H1 (cell line): ENCODE results near the gene MITF. TPM values are rescaled to one million over a fixed set of nuclear protein-coding genes. Genes with fewer than 3 reads are reported as not detected.

Experiments used
- polyA plus RNA-seq, 7 experiments: library from polyadenylated mRNA; depleted of rRNA in 3 of 7; stranded (reverse) in 5 of 7; unstranded in 2 of 7; fragments of >200 nt in 5 of 7; fragments of 200-250 nt in 2 of 7; gene quantifications; 1 replicate in 5 of 7; 2 replicates in 1 of 7; 4 replicates in 1 of 7; pipeline versions ENCODE4 v1.2.1 to v1.2.3, GENCODE V29; 2011 to 2013; ENCODE audit warnings: missing spikeins in 2 of 7, mixed read lengths in 2 of 7
- total RNA-seq: library from RNA; stranded (reverse); fragmentation: NEBNext Ultra II Directional; extraction: Animal tissue kit (Norgen Biotek cat#: 25700); gene quantifications from 2 replicates; pipeline ENCODE4 v1.2.1, GENCODE V29; 2021
- TF ChIP-seq, protein P1 (sequence below): fragments of 300-600 bp; sonication (generic); IDR thresholded peaks from 2 replicates; pipeline ENCODE4 v1.7.1; 2012; ENCODE audit warnings: low read length, moderate library complexity, mild to moderate bottlenecking, inconsistent platforms; ENCODE audit not compliant: insufficient replicate concordance

MITF gene
- total and polyA plus RNA-seq, 2 of the 8 experiments (the other 6 are each of a cell fraction or from before 2014, with no cell fraction given) = 0.53 to 1.4 TPM

DNA sequence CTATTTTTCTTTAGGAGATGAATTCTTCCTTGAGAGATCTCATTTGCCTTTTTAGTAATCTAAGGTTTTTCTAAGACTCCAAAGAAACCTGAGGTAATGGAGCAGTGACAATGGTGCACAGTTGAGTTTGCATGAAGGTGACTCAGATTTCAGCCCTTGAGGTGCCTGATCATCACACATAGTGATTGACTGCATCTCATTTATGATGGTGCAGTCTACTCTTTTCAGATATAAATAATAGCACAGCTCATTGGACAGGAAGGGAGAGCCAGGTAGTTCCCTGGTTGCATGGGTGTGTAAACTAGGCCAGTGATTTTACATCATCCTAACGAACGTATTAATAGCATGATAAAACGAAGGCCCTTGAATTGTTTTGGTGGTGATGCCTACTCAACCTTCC, 174.2 kb downstream of the MITF start (continued):
- TF ChIP-seq, protein P1, sequence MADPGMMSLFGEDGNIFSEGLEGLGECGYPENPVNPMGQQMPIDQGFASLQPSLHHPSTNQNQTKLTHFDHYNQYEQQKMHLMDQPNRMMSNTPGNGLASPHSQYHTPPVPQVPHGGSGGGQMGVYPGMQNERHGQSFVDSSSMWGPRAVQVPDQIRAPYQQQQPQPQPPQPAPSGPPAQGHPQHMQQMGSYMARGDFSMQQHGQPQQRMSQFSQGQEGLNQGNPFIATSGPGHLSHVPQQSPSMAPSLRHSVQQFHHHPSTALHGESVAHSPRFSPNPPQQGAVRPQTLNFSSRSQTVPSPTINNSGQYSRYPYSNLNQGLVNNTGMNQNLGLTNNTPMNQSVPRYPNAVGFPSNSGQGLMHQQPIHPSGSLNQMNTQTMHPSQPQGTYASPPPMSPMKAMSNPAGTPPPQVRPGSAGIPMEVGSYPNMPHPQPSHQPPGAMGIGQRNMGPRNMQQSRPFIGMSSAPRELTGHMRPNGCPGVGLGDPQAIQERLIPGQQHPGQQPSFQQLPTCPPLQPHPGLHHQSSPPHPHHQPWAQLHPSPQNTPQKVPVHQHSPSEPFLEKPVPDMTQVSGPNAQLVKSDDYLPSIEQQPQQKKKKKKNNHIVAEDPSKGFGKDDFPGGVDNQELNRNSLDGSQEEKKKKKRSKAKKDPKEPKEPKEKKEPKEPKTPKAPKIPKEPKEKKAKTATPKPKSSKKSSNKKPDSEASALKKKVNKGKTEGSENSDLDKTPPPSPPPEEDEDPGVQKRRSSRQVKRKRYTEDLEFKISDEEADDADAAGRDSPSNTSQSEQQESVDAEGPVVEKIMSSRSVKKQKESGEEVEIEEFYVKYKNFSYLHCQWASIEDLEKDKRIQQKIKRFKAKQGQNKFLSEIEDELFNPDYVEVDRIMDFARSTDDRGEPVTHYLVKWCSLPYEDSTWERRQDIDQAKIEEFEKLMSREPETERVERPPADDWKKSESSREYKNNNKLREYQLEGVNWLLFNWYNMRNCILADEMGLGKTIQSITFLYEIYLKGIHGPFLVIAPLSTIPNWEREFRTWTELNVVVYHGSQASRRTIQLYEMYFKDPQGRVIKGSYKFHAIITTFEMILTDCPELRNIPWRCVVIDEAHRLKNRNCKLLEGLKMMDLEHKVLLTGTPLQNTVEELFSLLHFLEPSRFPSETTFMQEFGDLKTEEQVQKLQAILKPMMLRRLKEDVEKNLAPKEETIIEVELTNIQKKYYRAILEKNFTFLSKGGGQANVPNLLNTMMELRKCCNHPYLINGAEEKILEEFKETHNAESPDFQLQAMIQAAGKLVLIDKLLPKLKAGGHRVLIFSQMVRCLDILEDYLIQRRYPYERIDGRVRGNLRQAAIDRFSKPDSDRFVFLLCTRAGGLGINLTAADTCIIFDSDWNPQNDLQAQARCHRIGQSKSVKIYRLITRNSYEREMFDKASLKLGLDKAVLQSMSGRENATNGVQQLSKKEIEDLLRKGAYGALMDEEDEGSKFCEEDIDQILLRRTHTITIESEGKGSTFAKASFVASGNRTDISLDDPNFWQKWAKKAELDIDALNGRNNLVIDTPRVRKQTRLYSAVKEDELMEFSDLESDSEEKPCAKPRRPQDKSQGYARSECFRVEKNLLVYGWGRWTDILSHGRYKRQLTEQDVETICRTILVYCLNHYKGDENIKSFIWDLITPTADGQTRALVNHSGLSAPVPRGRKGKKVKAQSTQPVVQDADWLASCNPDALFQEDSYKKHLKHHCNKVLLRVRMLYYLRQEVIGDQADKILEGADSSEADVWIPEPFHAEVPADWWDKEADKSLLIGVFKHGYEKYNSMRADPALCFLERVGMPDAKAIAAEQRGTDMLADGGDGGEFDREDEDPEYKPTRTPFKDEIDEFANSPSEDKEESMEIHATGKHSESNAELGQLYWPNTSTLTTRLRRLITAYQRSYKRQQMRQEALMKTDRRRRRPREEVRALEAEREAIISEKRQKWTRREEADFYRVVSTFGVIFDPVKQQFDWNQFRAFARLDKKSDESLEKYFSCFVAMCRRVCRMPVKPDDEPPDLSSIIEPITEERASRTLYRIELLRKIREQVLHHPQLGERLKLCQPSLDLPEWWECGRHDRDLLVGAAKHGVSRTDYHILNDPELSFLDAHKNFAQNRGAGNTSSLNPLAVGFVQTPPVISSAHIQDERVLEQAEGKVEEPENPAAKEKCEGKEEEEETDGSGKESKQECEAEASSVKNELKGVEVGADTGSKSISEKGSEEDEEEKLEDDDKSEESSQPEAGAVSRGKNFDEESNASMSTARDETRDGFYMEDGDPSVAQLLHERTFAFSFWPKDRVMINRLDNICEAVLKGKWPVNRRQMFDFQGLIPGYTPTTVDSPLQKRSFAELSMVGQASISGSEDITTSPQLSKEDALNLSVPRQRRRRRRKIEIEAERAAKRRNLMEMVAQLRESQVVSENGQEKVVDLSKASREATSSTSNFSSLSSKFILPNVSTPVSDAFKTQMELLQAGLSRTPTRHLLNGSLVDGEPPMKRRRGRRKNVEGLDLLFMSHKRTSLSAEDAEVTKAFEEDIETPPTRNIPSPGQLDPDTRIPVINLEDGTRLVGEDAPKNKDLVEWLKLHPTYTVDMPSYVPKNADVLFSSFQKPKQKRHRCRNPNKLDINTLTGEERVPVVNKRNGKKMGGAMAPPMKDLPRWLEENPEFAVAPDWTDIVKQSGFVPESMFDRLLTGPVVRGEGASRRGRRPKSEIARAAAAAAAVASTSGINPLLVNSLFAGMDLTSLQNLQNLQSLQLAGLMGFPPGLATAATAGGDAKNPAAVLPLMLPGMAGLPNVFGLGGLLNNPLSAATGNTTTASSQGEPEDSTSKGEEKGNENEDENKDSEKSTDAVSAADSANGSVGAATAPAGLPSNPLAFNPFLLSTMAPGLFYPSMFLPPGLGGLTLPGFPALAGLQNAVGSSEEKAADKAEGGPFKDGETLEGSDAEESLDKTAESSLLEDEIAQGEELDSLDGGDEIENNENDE = no peak
